ENCODE measurements around the gene NR1D1.

GRCh38 chr17:40139566-40140058 is 39.2 kb upstream of the NR1D1 start:
- TF ChIP-seq CTCF (IDR thresholded peaks at IDR 0.05; ENCODE audit: low read length) (no peak), EZH2 (IDR thresholded peaks at IDR 0.05; ENCODE audit: borderline replicate concordance, low read length) (no peak)

All from OCI-LY1 (cell line).